Nephron progenitor cell (in vitro differentiated cells): ENCODE measurements around the gene RPP25.

Experiments used
- DNase-seq: peaks from one replicate; pipeline ENCODE4 v3.0.0; 2021
- H3K27ac Mint-ChIP-seq: 2 replicates; pipeline ENCODE4 v1.8.0; 2021; ENCODE audit warnings: mild to moderate bottlenecking, moderate library complexity, mixed read lengths
- H3K27me3 Mint-ChIP-seq: 2 replicates; pipeline ENCODE4 v1.8.0; 2021; ENCODE audit warnings: mild to moderate bottlenecking, low read depth, mixed read lengths; ENCODE audit not compliant: poor library complexity
- H3K36me3 Mint-ChIP-seq: 2 replicates; pipeline ENCODE4 v1.8.0; 2021; ENCODE audit warnings: low read depth, mixed read lengths
- H3K4me1 Mint-ChIP-seq: 2 replicates; pipeline ENCODE4 v1.8.0; 2021; ENCODE audit warnings: mixed read lengths
- H3K4me3 Mint-ChIP-seq: 2 replicates; pipeline ENCODE4 v1.8.0; 2021; ENCODE audit warnings: mild to moderate bottlenecking, moderate library complexity, mixed read lengths
- H3K9me3 Mint-ChIP-seq: 2 replicates; pipeline ENCODE4 v1.8.0; 2021; ENCODE audit warnings: mild to moderate bottlenecking, moderate library complexity, mixed read lengths
- CTCF ChIP-seq: fragments of 200-600 bp; sonication (generic); IDR thresholded peaks from 2 replicates; pipeline ENCODE4 v1.5.0; 2021; ENCODE audit warnings: antibody characterized with exemption

Gene RPP25

GRCh38 chr15:74989527-74989926 is 33.0 kb upstream of the RPP25 start:
- DNase-seq: no peak
- Mint-ChIP-seq H3K27ac (no peak overlapping the region), H3K4me3 (no peak overlapping the region), H3K4me1 (peaks cover 14% of the 10 kb centered on the region), H3K9me3 (no peaks in the 10 kb centered on the region), H3K36me3 (no peaks in the 10 kb centered on the region), H3K27me3 (peaks cover 61% of the 10 kb centered on the region)
- no peak for TF ChIP-seq CTCF

- Mint-ChIP-seq H3K36me3 (no peaks in the 10 kb centered on the region), H3K4me1 (peaks cover 20% of the 10 kb centered on the region), H3K9me3 (no peaks in the 10 kb centered on the region), H3K27me3 (peaks cover 61% of the 10 kb centered on the region), H3K27ac (no peak overlapping the region), H3K4me3 (no peak overlapping the region)
- TF ChIP-seq CTCF: peak; percentile 48
- peak; percentile 40 for DNase-seq
These were observed 31.6 kb upstream of the RPP25 start for GRCh38 chr15:74988007-74988800.

GRCh38 chr15:74983725-74984231 is 27.2 kb upstream of the RPP25 start:
- TF ChIP-seq CTCF: no peak
- Mint-ChIP-seq H3K36me3 (no peaks in the 10 kb centered on the region), H3K9me3 (no peaks in the 10 kb centered on the region), H3K27me3 (peaks cover 40% of the 10 kb centered on the region), H3K4me1 (peaks cover 10% of the 10 kb centered on the region), H3K27ac (no peak overlapping the region), H3K4me3 (no peak overlapping the region)
- no peak for DNase-seq

GRCh38 chr15:74982183-74982582 is 25.6 kb upstream of the RPP25 start:
- Mint-ChIP-seq H3K4me3 (no peak overlapping the region), H3K36me3 (no peaks in the 10 kb centered on the region), H3K27ac (no peak overlapping the region), H3K27me3 (peaks cover 36% of the 10 kb centered on the region), H3K9me3 (no peaks in the 10 kb centered on the region), H3K4me1 (peaks cover 10% of the 10 kb centered on the region)
- no peak for TF ChIP-seq CTCF
- DNase-seq: no peak

- H3K4me1 Mint-ChIP-seq: peaks cover 1% of the 10 kb centered on the region
- H3K4me3 Mint-ChIP-seq: no peak overlapping the region
- no peak for TF ChIP-seq CTCF
- H3K36me3 Mint-ChIP-seq: no peaks in the 10 kb centered on the region
- no peaks in the 10 kb centered on the region for H3K9me3 Mint-ChIP-seq
- no peak for DNase-seq
- peaks cover 21% of the 10 kb centered on the region for H3K27me3 Mint-ChIP-seq
- no peak overlapping the region for H3K27ac Mint-ChIP-seq
These were observed 21.9 kb upstream of the RPP25 start for GRCh38 chr15:74978503-74978902.

GRCh38 chr15:74978077-74978476 is 21.5 kb upstream of the RPP25 start:
- Mint-ChIP-seq H3K4me3 (no peak overlapping the region), H3K4me1 (no peaks in the 10 kb centered on the region), H3K36me3 (no peaks in the 10 kb centered on the region), H3K9me3 (no peaks in the 10 kb centered on the region), H3K27ac (peak overlapping the region; percentile 79), H3K27me3 (peaks cover 17% of the 10 kb centered on the region)
- DNase-seq: no peak
- TF ChIP-seq CTCF: no peak
